SW480 (cell line): ENCODE results near the gene SAP30.

Experiments used
- DNase-seq: peaks from one replicate; pipeline ENCODE4 v3.0.0-alpha.2; 2016; ENCODE audit warnings: low spot score

SAP30 gene

DNA sequence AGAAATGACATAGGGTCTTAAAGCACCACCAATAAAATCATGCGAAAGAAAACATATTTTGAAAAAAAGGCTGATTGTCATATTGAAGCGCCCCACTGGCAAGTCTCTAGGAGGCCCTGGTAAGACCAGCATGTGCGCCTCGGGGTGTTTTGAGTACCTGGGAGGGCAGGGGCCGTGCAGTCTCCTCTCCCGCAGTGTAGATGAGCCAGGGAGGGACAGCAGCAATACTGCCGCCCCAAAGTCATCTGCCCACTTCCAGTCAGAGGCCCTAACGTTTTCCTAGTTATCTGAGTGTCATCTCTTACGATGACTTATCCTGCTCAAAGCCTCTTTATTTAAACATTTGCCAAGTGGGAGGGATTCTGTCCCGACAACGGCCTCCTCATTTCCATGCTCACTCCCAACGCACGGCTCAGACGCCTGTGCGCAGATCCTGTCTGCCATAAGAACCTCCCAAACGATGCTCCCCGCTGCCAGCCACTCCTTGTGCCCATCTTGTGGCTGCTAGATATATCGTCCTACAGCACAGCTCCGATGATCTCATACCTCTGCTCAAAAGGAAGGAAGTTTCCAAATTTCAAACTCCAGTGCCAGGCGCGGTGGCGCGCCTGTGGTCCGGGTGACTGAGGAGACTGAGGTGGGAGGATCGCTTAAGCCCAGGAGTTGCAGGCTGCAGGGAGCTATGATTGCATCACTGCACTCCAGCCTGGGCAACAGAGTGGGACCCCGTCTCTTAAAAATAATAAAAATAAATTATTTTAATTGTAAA, 45.3 kb downstream of the SAP30 start:
- no peak for DNase-seq

DNA sequence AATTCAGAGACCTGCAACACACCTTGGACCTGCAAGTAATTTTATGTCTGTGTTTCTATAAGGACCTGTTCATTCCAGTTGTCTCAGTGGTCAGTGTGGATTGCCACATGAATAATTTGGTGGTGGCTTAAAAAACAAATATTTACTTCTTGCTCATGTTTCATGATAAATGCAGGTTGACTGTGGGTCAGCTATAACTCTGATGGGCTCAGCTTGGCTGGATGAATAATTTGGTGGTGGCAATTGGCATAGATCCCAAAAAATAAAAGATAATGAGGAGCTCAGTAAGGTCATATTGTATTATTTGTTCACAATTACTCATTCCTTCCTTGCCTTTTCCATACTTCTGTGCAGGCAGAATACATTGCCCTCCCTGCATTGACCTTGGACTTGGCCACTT, 47.1 kb downstream of the SAP30 start:
- no peak for DNase-seq

DNA sequence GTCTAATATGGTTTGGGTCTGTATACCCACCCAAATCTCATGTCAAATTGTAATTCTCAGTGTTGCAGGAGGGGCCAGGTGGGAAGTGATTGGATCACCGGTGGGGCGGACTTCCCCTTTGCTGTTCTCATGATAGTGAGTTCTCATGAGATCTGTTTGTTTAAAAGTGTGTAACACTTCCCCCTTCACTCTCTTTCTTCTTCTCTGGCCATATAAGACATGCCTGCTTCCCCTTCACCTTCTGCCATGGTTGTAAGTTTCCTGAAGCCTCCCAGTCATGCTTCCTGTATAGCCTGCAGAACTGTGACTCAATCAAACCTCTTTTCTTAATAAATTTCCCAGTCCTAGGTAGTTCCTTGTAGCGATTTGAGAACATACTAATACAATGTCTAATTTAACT, 47.9 kb downstream of the SAP30 start:
- DNase-seq, result no peak

DNA sequence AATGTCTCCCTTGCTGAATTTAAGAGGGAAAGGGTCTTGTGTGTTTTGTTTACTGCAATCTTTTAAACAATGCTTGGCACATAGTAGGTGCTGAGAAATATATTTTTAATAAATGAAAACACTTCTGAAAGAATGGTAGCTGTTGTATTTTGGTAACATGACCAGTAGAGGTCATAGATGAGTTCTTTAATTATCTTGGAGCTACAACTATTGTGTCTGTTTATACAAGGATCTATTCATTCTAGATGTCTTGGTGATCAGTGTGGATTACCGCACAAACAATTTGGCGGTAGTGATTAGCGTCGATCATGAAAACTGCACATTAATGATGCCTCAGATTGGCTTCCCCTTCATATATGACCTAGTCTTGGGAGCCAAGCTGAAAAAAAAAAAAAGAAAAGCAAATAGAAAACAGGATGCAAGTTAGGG, 49.6 kb downstream of the SAP30 start:
- DNase-seq, result peak; percentile 18

DNA sequence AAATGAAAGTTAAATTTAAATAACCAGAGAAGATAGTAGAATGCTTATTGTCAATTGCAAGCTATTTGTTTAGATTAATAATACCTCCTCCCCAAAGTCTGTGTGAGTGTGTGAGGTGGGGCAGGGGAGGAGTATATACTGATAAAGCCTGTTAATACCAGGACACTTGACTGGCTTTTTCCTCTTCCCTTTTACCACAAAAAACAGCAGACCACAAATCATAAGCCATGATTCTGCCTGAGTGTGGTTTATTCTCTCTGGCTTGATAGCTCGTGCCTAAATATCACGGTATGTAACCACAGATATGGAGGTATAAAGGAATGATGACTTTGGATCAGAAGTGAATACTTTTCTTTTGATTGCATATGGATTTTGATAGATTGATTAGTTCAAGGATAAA, 50.0 kb downstream of the SAP30 start:
- no peak for DNase-seq

DNA sequence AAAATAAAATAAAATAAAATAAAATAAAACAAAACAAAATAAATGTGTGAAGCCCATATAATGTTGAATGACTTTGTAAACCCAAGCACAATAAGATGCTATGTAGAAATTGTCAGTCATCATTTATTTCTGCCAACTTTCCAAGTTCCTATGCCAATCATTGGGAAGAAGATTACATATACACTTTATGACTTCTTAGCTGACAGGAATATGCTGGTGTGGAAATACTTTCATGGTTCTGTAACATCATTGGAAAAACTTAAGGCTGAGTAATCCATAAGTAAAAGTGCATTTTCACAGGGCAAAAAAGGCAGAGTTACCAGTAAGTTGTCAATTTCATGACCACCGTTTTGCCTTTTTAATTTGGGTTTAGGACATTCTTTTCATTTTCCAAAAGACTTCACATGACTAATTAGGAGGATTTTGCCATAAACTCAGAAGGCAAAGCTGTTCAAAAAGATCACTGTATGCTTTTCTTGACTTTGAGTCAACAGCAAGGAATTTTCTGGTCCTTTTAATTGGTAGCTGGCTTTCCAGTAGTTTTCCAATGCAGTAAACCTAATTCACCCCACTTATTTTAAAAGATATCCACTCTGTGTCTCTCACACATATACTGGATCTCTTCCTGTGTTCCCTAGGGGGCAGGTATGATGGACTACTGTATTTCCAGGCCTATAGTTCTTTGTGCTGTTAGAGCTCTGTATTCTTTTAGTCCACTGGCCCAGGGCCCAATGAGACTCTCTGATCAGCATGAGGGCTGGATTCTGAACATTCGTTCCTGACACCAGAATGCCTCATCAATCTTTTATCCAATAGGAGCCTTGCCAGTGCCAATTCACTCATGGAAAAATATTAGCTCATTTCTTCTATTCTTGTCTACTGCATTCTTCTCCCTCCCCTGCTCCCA, 54.4 kb downstream of the SAP30 start:
- no peak for DNase-seq

DNA sequence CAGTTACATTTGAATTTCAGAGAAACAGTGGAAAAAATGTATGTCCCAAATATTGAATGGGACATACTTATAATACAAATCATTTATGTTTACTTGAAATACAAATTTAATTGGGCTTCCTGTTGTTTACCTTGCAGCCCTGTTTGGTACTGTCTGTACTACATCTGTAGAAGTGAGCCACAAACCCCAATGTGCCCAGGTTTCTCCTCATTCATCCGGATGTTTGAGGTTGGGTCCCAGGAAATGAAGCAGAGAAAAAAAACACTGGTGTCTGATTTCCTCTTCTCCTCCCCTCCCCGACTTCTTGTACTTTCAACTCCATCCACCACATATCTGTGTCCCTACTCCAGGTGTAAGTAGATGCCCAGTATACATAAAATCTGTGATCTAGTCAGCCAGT, 55.3 kb downstream of the SAP30 start:
- DNase-seq, result no peak
